ENCODE results near the gene GDF15.

Gene GDF15

DNA sequence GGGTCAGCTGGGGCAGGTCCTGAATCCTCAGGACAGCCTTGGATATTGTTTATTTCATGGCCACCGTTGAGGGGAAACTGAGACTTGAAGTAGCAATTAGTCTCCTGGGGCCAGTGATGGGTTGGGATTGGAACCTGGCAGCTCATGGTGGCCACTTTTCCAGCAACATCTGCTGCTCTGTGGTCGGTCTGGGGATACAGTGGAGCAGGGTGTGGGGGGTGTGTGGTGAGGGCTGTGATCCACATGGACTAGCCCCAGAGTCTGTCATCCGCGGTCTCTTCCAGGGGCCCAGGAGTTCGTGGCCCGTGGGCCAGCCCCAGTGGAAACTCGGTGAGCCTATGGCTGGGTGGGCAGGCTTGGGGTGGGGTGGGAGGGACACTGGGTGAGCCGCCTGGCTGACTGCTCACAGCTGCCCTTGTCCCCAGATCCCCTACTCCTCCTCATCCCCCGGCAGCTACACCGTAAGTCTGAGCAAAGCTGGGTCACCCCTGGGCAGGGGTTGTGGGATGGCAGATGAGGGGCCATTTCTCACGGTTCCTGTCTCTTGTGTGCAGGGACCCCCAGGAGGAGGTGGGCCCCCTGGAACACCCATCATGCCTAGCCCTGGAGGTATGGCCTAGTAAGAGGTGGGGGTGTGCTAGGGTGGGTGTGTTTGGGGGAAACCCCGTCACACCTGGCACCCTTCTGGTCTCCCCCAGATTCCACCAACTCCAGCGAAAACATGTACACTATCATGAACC, 46.5 kb downstream of the GDF15 start:
- no peak for DNase-seq

DNA sequence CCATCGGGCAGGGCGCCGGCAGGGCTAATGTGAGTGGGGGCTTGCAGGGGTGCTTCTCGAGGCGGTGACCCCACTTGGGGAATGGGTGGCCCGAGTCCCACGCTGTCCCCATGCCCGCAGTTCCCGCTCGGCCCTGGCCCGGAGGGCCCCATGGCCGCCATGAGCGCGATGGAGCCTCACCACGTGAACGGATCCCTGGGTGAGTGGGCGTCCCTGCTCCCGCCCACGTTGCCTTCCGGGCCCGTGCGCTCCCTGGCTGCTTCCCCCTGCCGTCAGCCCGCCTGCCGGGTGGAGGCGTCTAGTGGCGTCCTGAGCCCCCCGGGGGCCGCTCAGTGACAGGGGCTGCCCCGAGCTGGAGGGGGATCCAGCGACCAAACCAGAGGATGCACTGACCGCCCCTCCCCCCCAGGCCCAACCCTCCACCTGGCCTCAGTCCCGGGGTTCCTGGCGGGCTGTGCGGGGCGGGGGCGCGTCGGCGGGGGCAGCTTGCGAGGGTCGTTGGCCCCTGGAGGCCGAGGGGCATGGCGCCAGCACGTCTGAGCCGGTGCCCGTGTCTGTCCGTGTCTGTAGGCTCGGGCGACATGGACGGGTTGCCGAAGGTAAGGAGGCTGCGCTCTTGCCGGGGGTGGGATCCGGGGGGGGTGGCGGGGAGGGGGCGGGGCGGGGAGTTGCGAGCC, 47.2 kb downstream of the GDF15 start:
- peak; percentile 40 for DNase-seq

DNA sequence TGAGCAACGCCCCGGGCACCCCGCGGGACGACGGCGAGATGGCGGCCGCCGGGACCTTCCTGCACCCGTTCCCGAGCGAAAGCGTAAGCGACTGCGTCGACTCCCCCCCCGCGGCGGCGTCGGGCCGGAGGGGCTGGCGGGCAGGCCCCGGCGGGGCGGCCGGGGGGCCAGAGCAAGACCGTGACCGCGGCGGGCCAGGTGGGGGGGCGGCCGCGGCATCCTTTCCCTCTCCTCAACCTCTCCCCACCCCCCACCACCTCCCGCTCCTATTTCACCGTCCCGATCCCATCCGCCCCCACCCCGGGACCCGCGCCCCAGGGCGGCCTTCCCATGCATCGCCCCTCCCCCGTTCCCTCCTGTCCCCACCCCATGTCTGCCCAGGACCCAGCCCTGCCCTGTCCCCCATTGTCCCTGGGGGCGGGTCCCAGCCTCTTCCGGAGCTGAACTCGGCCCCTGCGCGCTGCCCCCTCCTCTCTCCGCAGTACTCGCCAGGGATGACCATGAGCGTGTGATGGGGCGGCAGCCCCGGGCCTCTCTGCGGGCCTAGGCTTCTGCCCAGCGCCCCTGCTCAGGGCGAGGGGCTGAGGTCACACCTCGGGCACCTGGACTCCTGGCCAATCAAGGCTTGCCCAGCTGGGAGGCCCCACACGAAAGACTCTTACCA, 47.9 kb downstream of the GDF15 start:
- DNase-seq: no peak

DNA sequence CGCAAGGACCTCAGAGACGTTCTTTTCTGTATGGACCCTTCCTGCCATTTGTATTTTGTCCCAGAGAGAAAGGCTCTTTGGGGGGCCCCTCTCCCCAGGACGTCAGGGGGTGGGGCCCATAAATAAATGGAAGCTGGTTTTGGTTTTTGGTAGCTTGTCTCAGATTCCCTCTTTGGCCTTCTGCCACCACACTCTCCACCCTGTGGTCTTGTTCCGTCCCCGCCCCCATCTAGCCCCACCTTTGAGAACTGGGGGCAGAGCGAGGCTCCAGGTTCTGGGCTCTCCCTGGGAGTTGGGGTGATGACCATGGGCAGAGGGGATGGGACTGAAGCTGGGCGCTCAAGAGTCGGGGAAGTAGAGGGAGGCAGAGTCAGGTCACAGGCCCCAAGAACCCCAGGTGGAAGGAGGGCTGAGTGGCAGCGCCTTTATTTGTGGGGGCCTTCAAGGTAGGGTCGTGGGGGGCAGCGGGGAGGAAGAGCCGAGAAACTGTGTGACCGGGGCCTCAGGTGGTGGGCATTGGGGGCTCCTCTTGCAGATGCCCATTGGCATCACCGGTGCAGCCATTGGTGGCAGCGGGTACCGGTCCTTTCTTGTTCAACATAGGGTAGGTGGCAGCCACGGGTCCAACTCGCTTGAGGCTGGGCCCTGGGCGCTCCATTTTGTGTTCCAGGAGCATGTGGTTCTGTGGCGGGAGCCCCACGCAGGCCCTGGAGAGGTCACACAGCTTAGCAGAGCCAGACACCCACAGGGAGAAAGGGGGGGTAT, 48.6 kb downstream of the GDF15 start:
- no peak for DNase-seq

DNA sequence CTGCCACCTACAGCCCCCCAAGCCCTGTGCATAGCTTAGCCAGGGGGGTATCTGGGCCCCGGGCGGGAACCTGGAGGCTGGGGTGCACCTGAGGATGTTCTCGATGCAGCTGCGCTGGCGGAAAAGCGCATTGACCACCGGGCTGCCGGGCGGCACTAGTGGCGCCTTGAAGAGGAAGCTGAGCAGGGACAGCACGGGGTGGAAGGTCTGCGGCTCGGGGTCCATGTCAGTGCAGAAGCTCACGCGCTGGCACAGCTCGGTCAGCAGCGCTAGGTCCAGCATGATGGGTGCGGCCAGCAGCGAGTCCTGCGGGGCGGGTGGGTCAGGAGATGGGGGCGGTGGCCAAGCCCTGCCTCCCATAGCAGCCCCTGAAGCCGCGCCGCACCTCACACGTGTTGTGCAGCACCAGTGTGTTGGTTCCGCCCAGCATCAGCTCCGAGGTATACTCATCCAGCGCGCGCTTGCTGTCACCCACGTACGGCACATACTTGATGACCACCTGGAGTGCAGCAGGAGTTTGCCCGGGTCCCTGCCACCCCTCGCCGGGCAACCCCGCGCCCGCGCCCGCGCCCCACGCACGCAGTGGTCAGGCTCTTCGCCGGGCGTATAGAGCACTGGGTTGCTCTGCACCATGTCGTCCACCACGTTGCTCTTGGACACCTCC, 49.4 kb downstream of the GDF15 start:
- DNase-seq: no peak

DNA sequence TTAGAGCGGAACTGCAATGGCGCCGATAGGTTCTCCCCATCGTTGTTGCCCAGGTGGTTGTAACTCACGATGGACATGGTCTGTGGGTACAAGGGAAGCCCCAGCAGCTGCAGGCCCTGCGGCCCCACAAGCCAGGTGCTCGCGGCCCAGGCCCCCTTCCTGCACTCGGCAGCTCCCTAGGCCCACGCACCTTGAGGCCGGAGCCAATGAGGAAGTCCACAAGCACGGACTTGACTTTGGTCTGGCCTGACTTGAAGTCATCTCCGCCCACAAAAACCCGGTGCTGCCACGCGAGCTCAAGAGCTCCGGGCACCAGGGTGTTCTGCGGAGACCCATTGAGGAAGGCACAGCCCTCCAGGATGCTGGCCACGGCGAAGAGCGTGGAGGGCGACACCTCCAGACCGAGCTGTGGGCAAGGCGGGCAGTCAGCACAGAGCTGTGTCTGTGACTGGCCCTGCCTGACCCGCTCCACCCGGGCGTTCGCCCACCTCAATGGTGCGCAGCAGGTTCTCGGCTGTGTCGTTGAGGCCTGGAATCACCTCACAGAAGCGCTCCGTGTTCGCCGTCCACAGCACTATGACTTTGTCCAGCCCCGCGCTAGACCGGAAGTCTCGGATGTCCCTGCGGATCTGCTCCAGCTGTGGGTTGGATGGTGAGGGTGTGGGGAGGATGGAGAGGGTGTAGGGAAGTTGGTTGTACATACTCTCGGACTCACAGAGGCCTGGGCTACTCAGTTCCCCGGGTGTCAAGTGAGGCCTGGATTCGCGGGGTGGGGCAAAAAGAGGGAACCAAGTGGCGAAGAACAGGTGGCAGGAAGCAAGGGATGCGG, 50.1 kb downstream of the GDF15 start:
- no peak for DNase-seq

DNA sequence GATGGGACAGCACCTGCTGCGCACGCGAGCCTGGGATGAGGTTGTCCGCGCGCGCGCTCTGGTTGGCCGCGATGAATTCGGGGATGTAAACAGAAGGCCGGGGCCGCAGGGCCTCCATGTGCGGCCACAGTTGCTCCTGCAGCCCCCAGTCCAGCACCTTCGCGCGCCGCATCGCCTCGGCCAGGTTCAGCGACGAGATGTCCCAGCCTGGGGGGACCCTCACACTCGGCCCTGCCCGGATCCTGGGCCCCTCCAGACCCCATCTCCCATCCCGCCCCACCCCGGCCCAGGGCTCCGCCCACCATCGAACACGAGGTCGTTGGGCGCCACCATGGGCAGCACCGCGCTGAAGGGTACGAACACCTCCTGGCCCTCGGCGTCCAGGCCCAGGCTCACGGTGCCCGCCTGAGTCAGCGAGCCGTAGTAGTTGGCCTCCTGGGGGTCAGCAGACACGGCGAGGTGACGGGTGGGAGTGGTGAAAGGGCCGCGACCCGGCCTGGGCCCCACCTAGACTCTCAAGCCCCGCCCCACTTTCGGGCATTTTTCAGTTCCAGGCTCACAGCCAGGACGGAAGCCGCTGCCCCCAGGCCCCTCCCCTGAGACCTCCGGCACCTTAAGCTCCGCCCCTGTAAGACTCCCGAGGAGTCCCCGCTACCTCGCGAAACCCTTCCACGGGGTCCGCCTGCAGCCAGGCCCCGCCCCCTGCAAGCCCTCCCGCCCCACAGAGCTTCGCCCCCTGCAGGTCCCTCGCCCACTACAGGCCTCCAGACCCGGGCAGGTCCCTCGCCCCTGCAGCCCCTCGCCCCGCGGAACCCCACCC, 50.9 kb downstream of the GDF15 start:
- peak; percentile 60 for DNase-seq

DNA sequence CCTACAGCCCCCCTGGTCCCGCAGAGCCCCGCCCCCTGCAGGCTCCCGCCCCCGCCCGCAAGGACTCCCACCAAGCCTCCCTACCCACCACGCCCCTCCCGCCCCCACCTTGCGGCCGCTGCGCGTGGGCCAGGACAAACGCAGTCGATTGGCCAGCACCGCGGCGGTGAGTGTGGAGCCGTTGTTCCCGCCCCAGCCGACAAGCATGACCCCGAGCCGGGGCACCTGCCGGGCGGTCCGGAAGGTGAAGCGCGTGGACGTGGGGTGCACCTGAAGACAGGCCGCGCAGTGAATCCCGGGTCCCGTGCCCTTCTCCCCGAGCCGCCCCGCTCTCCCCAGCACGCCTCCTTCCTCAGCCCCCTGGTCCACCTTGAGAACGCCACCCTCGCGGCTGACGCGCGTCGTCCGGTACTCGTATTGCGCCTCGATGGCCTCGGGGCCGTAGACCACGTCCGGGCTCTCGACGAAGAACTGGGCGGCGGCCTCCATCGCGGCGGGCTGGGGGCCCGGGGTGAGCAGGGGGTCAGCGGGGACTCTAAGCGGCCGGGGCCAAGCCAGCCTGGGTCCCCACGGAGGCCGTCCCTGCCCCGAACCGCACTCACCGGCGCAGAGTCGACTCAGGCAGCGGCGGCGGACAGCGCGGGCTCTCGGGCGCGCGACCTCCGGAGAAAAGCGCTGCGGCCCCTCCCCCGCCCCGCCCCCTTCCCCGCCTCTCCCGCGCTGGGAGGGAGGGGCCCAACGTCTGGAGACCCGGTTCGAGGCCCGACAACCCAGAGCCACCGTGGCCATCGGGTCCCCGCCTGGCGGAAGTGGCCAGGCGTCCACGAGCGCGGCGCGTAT, 51.8 kb downstream of the GDF15 start, which contains the start of gene ISYNA1:
TSS of gene ISYNA1 (minus strand) at position 643 of the 840 bp plus-strand sequence. CDS start at position 489, 154 bp downstream.
- DNase-seq: no peak

DNA sequence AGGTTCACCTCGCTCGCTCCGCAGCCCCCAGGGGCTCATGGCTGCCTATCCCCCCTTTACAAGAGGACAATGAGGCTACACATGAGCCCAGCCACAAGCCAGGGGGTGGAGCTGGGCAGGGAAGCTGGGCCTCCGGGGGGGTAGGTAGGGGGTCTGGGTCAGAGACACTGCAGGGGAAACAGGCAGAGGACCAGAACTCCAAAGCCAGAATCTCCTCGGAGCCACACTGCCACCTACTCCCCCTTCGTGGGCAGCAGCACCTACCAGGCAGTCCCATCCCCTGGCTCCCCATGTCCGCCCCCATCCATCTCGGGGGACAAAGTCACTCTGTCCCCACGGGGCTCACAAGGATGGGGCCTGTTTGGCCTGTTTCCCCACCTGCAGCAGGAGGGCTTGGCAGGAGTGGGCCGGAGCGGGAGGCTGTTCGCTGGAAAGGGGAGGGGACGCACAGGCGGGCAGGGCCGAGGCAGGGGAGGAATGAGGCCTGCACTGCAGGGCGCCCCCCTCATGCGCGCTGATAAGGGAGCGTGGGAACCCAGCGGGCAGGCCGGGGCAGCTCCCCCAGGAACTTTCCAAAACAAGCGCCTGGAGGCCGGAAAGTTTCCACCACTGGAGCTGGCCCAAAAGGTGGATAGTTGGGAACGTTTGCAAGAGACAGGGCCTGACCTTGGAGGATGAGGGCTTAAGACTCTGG, 52.5 kb downstream of the GDF15 start:
- no peak for DNase-seq

All from activated CD4-positive, alpha-beta T cell treated with anti-CD3 and anti-CD28 coated beads for 1 hour (primary cell).